HEK293 (cell line): Measurements from ENCODE around the gene MRPL23.

Source experiments
- CTCF ChIA-PET: fragments of 350-600 bp; formaldehyde crosslinking; extraction: SDS; loops from one replicate; lab custom pipeline; 2021; ENCODE audit warnings: antibody characterized with exemption; lab: Yijun Ruan, JAX
- POLR2A ChIA-PET: fragments of 300-600 bp; formaldehyde crosslinking; extraction: SDS; loops from one replicate; lab custom pipeline; 2020; ENCODE audit warnings: antibody characterized with exemption, inconsistent platforms; lab: Yijun Ruan, JAX
- H3K27ac ChIP-seq: fragments of 200-500 bp; sonication (Bioruptor generic); 2 replicates; pipeline ENCODE4 v1.5.1; 2014; ENCODE audit warnings: low read depth, low read length, control low read depth, inconsistent platforms; ENCODE audit errors: extremely low read depth
- H3K36me3 ChIP-seq, 2 experiments: fragments of 200-500 bp in 1 of 2; sonication (Bioruptor generic) in 1 of 2; 1 replicate in 1 of 2; 2 replicates in 1 of 2; pipeline ENCODE4 v1.5.1; 2014 to 2017; ENCODE audit warnings: inconsistent platforms in 2 of 2, low read length in 2 of 2; ENCODE audit not compliant: control insufficient read depth in 2 of 2, insufficient read depth in 1 of 2
- H3K4me1 ChIP-seq: fragments of 200-500 bp; sonication (Bioruptor generic); 2 replicates; pipeline ENCODE4 v1.5.1; 2014; ENCODE audit warnings: mild to moderate bottlenecking, low read length, inconsistent platforms; ENCODE audit not compliant: control insufficient read depth, insufficient read depth
- H3K4me3 ChIP-seq: 2 replicates; pipeline ENCODE4 v1.5.1; 2011; ENCODE audit warnings: low read depth, mild to moderate bottlenecking, control low read depth, low read length, moderate library complexity
- H3K9me3 ChIP-seq: fragments of 200-500 bp; sonication (Bioruptor generic); 2 replicates; pipeline ENCODE4 v1.5.1; 2014; ENCODE audit warnings: low read depth, low read length, inconsistent platforms; ENCODE audit not compliant: control insufficient read depth, insufficient read depth
- BCL11B ChIP-seq: fragments of 450-650 bp; formaldehyde crosslinking; IDR thresholded peaks from 2 replicates; pipeline ENCODE4 v1.5.1; 2016; ENCODE audit warnings: low read depth, missing biosample characterization, missing genetic modification characterization
- KLF7 ChIP-seq: fragments of 450-650 bp; formaldehyde crosslinking; IDR thresholded peaks from 2 replicates; pipeline ENCODE4 v1.5.1; 2016; ENCODE audit warnings: missing biosample characterization, missing genetic modification characterization, borderline replicate concordance
- PRDM10 ChIP-seq: fragments of 450-650 bp; formaldehyde crosslinking; IDR thresholded peaks from 2 replicates; pipeline ENCODE4 v1.5.1; 2016; ENCODE audit warnings: missing biosample characterization, missing genetic modification characterization
- SALL2 ChIP-seq: fragments of 450-650 bp; formaldehyde crosslinking; IDR thresholded peaks from 2 replicates; pipeline ENCODE4 v1.5.0; 2017; ENCODE audit warnings: missing biosample characterization, mild to moderate bottlenecking, missing genetic modification characterization, borderline replicate concordance
- ZBTB1 ChIP-seq: fragments of 450-650 bp; formaldehyde crosslinking; IDR thresholded peaks from 2 replicates; pipeline ENCODE4 v1.5.1; 2016; ENCODE audit warnings: missing biosample characterization, missing genetic modification characterization
- ZNF133 ChIP-seq: fragments of 450-650 bp; formaldehyde crosslinking; IDR thresholded peaks from 2 replicates; pipeline ENCODE4 v1.5.1; 2016; ENCODE audit warnings: missing biosample characterization, missing genetic modification characterization
- ZNF23 ChIP-seq: fragments of 450-650 bp; formaldehyde crosslinking; IDR thresholded peaks from 2 replicates; pipeline ENCODE4 v1.5.1; 2016; ENCODE audit warnings: missing biosample characterization, missing genetic modification characterization, borderline replicate concordance
- ZNF239 ChIP-seq: fragments of 450-650 bp; formaldehyde crosslinking; IDR thresholded peaks from 2 replicates; pipeline ENCODE4 v1.5.1; 2016; ENCODE audit warnings: missing biosample characterization, missing genetic modification characterization
- ZNF354C ChIP-seq: fragments of 450-650 bp; formaldehyde crosslinking; IDR thresholded peaks from 2 replicates; pipeline ENCODE4 v1.5.1; 2016; ENCODE audit warnings: missing biosample characterization, missing genetic modification characterization, low read depth, borderline replicate concordance
- ZNF521 ChIP-seq: fragments of 450-650 bp; formaldehyde crosslinking; IDR thresholded peaks from 2 replicates; pipeline ENCODE4 v1.5.1; 2017; ENCODE audit warnings: missing biosample characterization, mild to moderate bottlenecking, missing genetic modification characterization
- ZNF596 ChIP-seq: fragments of 450-650 bp; IDR thresholded peaks from 2 replicates; pipeline ENCODE4 v1.5.0; 2018; ENCODE audit warnings: missing biosample characterization, mild to moderate bottlenecking, missing genetic modification characterization, moderate library complexity
- ZNF624 ChIP-seq: fragments of 450-650 bp; formaldehyde crosslinking; IDR thresholded peaks from 2 replicates; pipeline ENCODE4 v1.5.1; 2017; ENCODE audit warnings: missing biosample characterization, missing genetic modification characterization
- ZNF664 ChIP-seq: fragments of 450-650 bp; formaldehyde crosslinking; IDR thresholded peaks from 2 replicates; pipeline ENCODE4 v1.5.1; 2016; ENCODE audit warnings: missing biosample characterization, missing genetic modification characterization
- ZNF670 ChIP-seq: fragments of 450-650 bp; formaldehyde crosslinking; IDR thresholded peaks from 2 replicates; pipeline ENCODE4 v1.5.1; 2016; ENCODE audit warnings: missing biosample characterization, missing genetic modification characterization, low read depth
- ZNF76 ChIP-seq: fragments of 450-650 bp; formaldehyde crosslinking; IDR thresholded peaks from 2 replicates; pipeline ENCODE4; 2016; ENCODE audit warnings: low read depth, missing biosample characterization, missing genetic modification characterization, borderline replicate concordance
- ZNF830 ChIP-seq: fragments of 450-650 bp; IDR thresholded peaks from 2 replicates; pipeline ENCODE4 v1.5.0; 2018; ENCODE audit warnings: missing biosample characterization, missing genetic modification characterization, low read depth, mild to moderate bottlenecking, moderate library complexity
- ZXDB ChIP-seq: fragments of 450-650 bp; formaldehyde crosslinking; IDR thresholded peaks from 2 replicates; pipeline ENCODE4 v1.5.1; 2016; ENCODE audit warnings: missing biosample characterization, missing genetic modification characterization
- TF ChIP-seq, protein P1 (sequence below): fragments of 450-650 bp; formaldehyde crosslinking; IDR thresholded peaks from 2 replicates; pipeline ENCODE4 v1.5.1; 2016; ENCODE audit warnings: missing biosample characterization, missing genetic modification characterization
- TF ChIP-seq, protein P2 (sequence below): fragments of 450-650 bp; formaldehyde crosslinking; IDR thresholded peaks from 2 replicates; pipeline ENCODE4 v1.5.1; 2016; ENCODE audit warnings: missing biosample characterization, missing genetic modification characterization

Gene MRPL23

GRCh38 chr11:1938343-1939005 is 8.7 kb upstream of the MRPL23 start (continued):
- no peak for TF ChIP-seq ZNF76
- TF ChIP-seq ZNF596 (tag by site-specific recombination): no peak
- no peak for TF ChIP-seq SALL2
- TF ChIP-seq, all 188 proteins: peak for 0

DNA sequence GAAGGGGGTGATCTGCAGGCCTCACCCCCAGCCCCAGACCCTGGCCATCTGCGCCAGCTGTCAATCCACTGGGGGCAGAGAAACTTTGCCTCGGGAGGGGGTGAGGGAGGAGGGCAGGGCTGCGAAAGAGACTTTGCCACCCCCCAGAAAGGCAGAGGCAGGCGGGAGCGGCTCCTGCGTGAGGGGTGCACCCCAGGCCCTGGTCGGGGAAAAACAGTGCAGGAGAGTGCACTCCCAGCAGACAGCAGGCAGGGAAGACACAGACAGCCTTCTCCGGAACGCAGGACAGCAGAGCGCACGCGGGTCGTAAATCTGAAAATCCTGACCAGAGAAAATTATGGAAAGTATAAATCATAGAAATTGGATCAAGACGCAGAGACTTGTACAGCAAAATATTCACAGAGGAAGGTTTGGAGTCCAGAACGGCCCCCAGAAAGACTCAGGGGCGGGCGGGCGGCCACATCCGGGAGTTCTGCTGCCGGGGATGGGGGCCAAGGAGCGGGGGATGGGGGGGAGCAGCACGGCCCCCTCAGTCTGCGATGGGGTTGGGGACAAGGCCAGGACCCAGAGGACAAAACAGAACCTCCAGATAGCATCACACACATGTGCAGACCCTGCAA is 8.0 kb upstream of the MRPL23 start:
- no peak overlapping the region for H3K4me3 ChIP-seq
- H3K9me3 ChIP-seq: no peaks in the 10 kb centered on the region
- POLR2A ChIA-PET: no interaction called here
- H3K36me3 ChIP-seq: no peaks in the 10 kb centered on the region
- H3K27ac ChIP-seq: no peak overlapping the region
- TF ChIP-seq KLF7 (tag by site-specific recombination): no peak
- no peak for TF ChIP-seq ZNF354C (tag by site-specific recombination)
- TF ChIP-seq ZNF624 (tag by site-specific recombination): no peak
- TF ChIP-seq ZBTB1 (tag by site-specific recombination): no peak
- no peak for TF ChIP-seq ZNF664 (tag by site-specific recombination)
- TF ChIP-seq PRDM10: no peak
- TF ChIP-seq ZNF521 (tag by site-specific recombination): no peak
- TF ChIP-seq ZNF133 (tag by site-specific recombination): no peak
- TF ChIP-seq ZNF830 (tag by site-specific recombination): no peak
- TF ChIP-seq, protein P1, sequence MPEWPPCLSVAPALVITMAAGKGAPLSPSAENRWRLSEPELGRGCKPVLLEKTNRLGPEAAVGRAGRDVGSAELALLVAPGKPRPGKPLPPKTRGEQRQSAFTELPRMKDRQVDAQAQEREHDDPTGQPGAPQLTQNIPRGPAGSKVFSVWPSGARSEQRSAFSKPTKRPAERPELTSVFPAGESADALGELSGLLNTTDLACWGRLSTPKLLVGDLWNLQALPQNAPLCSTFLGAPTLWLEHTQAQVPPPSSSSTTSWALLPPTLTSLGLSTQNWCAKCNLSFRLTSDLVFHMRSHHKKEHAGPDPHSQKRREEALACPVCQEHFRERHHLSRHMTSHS: no peak
- no peak for TF ChIP-seq ZXDB (tag by site-specific recombination)
- TF ChIP-seq, protein P2, sequence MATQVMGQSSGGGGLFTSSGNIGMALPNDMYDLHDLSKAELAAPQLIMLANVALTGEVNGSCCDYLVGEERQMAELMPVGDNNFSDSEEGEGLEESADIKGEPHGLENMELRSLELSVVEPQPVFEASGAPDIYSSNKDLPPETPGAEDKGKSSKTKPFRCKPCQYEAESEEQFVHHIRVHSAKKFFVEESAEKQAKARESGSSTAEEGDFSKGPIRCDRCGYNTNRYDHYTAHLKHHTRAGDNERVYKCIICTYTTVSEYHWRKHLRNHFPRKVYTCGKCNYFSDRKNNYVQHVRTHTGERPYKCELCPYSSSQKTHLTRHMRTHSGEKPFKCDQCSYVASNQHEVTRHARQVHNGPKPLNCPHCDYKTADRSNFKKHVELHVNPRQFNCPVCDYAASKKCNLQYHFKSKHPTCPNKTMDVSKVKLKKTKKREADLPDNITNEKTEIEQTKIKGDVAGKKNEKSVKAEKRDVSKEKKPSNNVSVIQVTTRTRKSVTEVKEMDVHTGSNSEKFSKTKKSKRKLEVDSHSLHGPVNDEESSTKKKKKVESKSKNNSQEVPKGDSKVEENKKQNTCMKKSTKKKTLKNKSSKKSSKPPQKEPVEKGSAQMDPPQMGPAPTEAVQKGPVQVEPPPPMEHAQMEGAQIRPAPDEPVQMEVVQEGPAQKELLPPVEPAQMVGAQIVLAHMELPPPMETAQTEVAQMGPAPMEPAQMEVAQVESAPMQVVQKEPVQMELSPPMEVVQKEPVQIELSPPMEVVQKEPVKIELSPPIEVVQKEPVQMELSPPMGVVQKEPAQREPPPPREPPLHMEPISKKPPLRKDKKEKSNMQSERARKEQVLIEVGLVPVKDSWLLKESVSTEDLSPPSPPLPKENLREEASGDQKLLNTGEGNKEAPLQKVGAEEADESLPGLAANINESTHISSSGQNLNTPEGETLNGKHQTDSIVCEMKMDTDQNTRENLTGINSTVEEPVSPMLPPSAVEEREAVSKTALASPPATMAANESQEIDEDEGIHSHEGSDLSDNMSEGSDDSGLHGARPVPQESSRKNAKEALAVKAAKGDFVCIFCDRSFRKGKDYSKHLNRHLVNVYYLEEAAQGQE (tag by site-specific recombination): no peak
- TF ChIP-seq BCL11B (tag by site-specific recombination): no peak
- no peak for TF ChIP-seq ZNF239 (tag by site-specific recombination)
- TF ChIP-seq ZNF670: no peak
- no peak for TF ChIP-seq ZNF23 (tag by site-specific recombination)
- CTCF ChIA-PET: no interaction called here
- no peaks in the 10 kb centered on the region for H3K4me1 ChIP-seq
